GM23338 (cell line): Measurements from ENCODE around the gene COQ3. TPM values are rescaled to one million over a fixed set of nuclear protein-coding genes. Genes with fewer than 3 reads are reported as not detected.

Source experiments
- ATAC-seq: fragments of 200-7000 bp; cut with Tn5 transposase; 3 replicates; pipeline ENCODE4 v1.9.1; 2020
- DNase-seq: peaks from one replicate; pipeline ENCODE4 v3.0.0-alpha.2; 2015; ENCODE audit warnings: low spot score
- H2AFZ ChIP-seq: fragments of 200-600 bp; sonication (generic); 2 replicates; pipeline ENCODE4 v1.8.0; 2016; ENCODE audit warnings: antibody characterized with exemption, mild to moderate bottlenecking, moderate library complexity
- H3F3A ChIP-seq: fragments of 200-600 bp; sonication (generic); replicated peaks from 2 replicates; pipeline ENCODE4 v1.8.0; 2017; ENCODE audit warnings: antibody characterized with exemption, mixed run types, low read depth
- H3K27ac ChIP-seq: fragments of 200-600 bp; sonication (generic); 2 replicates; pipeline ENCODE4 v1.6.1; 2016; ENCODE audit warnings: low read depth
- H3K27me3 ChIP-seq: fragments of 200-600 bp; sonication (generic); 2 replicates; pipeline ENCODE4 v1.8.0; 2016; ENCODE audit warnings: mild to moderate bottlenecking, mixed run types, moderate library complexity; ENCODE audit not compliant: insufficient read depth
- H3K36me3 ChIP-seq: fragments of 200-600 bp; sonication (generic); 2 replicates; pipeline ENCODE4 v1.8.0; 2016; ENCODE audit warnings: mild to moderate bottlenecking; ENCODE audit not compliant: insufficient read depth
- H3K4me1 ChIP-seq: fragments of 200-600 bp; sonication (generic); 2 replicates; pipeline ENCODE4 v1.8.0; 2016; ENCODE audit warnings: mild to moderate bottlenecking, moderate library complexity; ENCODE audit not compliant: insufficient read depth
- H3K4me2 ChIP-seq: fragments of 200-600 bp; sonication (generic); 2 replicates; pipeline ENCODE4 v1.7.1; 2017; ENCODE audit warnings: mixed run types
- H3K4me3 ChIP-seq: fragments of 200-600 bp; sonication (generic); 2 replicates; pipeline ENCODE4 v1.6.1; 2016; ENCODE audit warnings: mixed run types
- H3K79me2 ChIP-seq: fragments of 200-600 bp; sonication (generic); replicated peaks from 2 replicates; pipeline ENCODE4 v1.8.0; 2017; ENCODE audit warnings: mild to moderate bottlenecking; ENCODE audit not compliant: insufficient read depth
- H3K9me2 ChIP-seq: fragments of 200-600 bp; sonication (generic); 2 replicates; pipeline ENCODE4 v1.8.0; 2017; ENCODE audit not compliant: insufficient read depth
- H4K20me1 ChIP-seq: fragments of 200-600 bp; sonication (generic); replicated peaks from 2 replicates; pipeline ENCODE4 v1.8.0; 2017; ENCODE audit warnings: mild to moderate bottlenecking; ENCODE audit not compliant: insufficient read depth
- H3K27ac Mint-ChIP-seq: 2 replicates; pipeline ENCODE4 v1.8.0; 2020; ENCODE audit warnings: inconsistent platforms, mild to moderate bottlenecking, moderate library complexity, mixed read lengths
- H3K27me3 Mint-ChIP-seq: 3 replicates; pipeline ENCODE4 v1.8.0; 2022; ENCODE audit warnings: low read depth, mild to moderate bottlenecking, moderate library complexity, mixed read lengths, inconsistent platforms; ENCODE audit not compliant: insufficient read depth, poor library complexity
- H3K36me3 Mint-ChIP-seq: 3 replicates; pipeline ENCODE4 v1.8.0; 2021; ENCODE audit warnings: low read depth, mild to moderate bottlenecking, inconsistent platforms, moderate library complexity, mixed read lengths
- H3K4me1 Mint-ChIP-seq: 3 replicates; pipeline ENCODE4 v1.8.0; 2020; ENCODE audit warnings: mild to moderate bottlenecking, inconsistent platforms, mixed read lengths
- H3K4me3 Mint-ChIP-seq: 3 replicates; pipeline ENCODE4 v1.8.0; 2021; ENCODE audit warnings: moderate library complexity, mild to moderate bottlenecking, inconsistent platforms, mixed read lengths
- H3K9me3 Mint-ChIP-seq: 3 replicates; pipeline ENCODE4 v1.8.0; 2020; ENCODE audit warnings: moderate library complexity, mild to moderate bottlenecking, inconsistent platforms, mixed read lengths
- CREB1 ChIP-seq: fragments of 250-450 bp; sonication (Bioruptor Pico); IDR thresholded peaks from 2 replicates; pipeline ENCODE4 v1.5.0; 2020; ENCODE audit warnings: low read depth, mild to moderate bottlenecking, moderate library complexity
- ETS1 ChIP-seq: IDR thresholded peaks from 2 replicates; pipeline ENCODE4 v1.6.1; 2016; ENCODE audit warnings: antibody characterized with exemption
- EZH2 ChIP-seq: fragments of 200-600 bp; sonication (generic); IDR thresholded peaks from one replicate; pipeline ENCODE4 v1.8.0; 2017; ENCODE audit warnings: antibody characterized with exemption, mild to moderate bottlenecking, low read depth; ENCODE audit not compliant: unreplicated experiment
- EZH2phosphoT487 ChIP-seq: fragments of 200-600 bp; sonication (generic); IDR thresholded peaks from one replicate; pipeline ENCODE4 v1.8.1; 2018; ENCODE audit warnings: antibody characterized with exemption; ENCODE audit not compliant: unreplicated experiment
- JUNB ChIP-seq: IDR thresholded peaks from one replicate; pipeline ENCODE4 v1.6.1; 2016; ENCODE audit warnings: antibody characterized with exemption; ENCODE audit not compliant: unreplicated experiment
- NANOG ChIP-seq: IDR thresholded peaks from 2 replicates; pipeline ENCODE4 v1.6.1; 2016; ENCODE audit warnings: antibody characterized with exemption, borderline replicate concordance
- POLR2AphosphoS5 ChIP-seq: IDR thresholded peaks from 2 replicates; pipeline ENCODE4 v1.6.1; 2016; ENCODE audit warnings: antibody characterized with exemption, low read depth
- STAT1 ChIP-seq: IDR thresholded peaks from one replicate; pipeline ENCODE4 v1.6.1; 2016; ENCODE audit warnings: antibody characterized with exemption; ENCODE audit not compliant: unreplicated experiment
- ZNF114 ChIP-seq: fragments of 250-450 bp; sonication (Bioruptor Pico); IDR thresholded peaks from 2 replicates; pipeline ENCODE4 v1.5.0; 2020; ENCODE audit warnings: mild to moderate bottlenecking, moderate library complexity
- ZNF462 ChIP-seq: fragments of 250-450 bp; sonication (Bioruptor Pico); IDR thresholded peaks from 2 replicates; pipeline ENCODE4 v1.5.0; 2020; ENCODE audit warnings: mild to moderate bottlenecking, moderate library complexity
- polyA plus RNA-seq: library from polyadenylated mRNA; unstranded; fragments of >200 nt; fragmentation: Nextera tagmentation; extraction: Ambion mirVana; gene quantifications from 2 replicates; pipeline ENCODE4 v1.2.1, GENCODE V29; 2016
- total RNA-seq: library from RNA; depleted of rRNA; stranded (reverse); fragments of >200 nt; shearing (Covaris generic); gene quantifications from 2 replicates; pipeline ENCODE4 v1.2.3, GENCODE V29; 2014

COQ3 gene
- total and polyA plus RNA-seq, 2 experiments from 2014 or later, result 11.8 to 22.5 TPM

- no peak for TF ChIP-seq ZNF462 (CRISPR knock-in tag)
These were observed 18.1 kb upstream of the COQ3 start (continued) for GRCh38 chr6:99412065-99412464.

- H3F3A ChIP-seq, result no peaks in the 10 kb centered on the region
- H3K4me2 ChIP-seq, result no peak overlapping the region
- ATAC-seq (no peak), DNase-seq (no peak)
- no peaks in the 10 kb centered on the region for H3K9me2 ChIP-seq
- no peak overlapping the region for H3K27ac ChIP-seq
- no peak overlapping the region for H3K4me3 ChIP-seq
- TF ChIP-seq EZH2, result no peak
- no peak for TF ChIP-seq ZNF114 (CRISPR knock-in tag)
- no peak for TF ChIP-seq NANOG
- no peak for TF ChIP-seq POLR2AphosphoS5
- no peak for TF ChIP-seq JUNB
- no peak for TF ChIP-seq EZH2phosphoT487
- TF ChIP-seq CREB1 (CRISPR knock-in tag), result no peak
- no peak for TF ChIP-seq STAT1
- TF ChIP-seq ETS1, result no peak
- H4K20me1 ChIP-seq, result peaks cover 16% of the 10 kb centered on the region
- no peaks in the 10 kb centered on the region for H3K9me3 Mint-ChIP-seq
- no peak overlapping the region for H3K4me3 Mint-ChIP-seq
- H3K27me3 Mint-ChIP-seq, result peaks cover 2% of the 10 kb centered on the region
- H3K4me1 Mint-ChIP-seq, result no peaks in the 10 kb centered on the region
- H3K27me3 ChIP-seq, result no peaks in the 10 kb centered on the region
- peaks cover 47% of the 10 kb centered on the region for H3K79me2 ChIP-seq
- no peak overlapping the region for H3K27ac Mint-ChIP-seq
- peaks cover 44% of the 10 kb centered on the region for H3K36me3 ChIP-seq
- H3K36me3 Mint-ChIP-seq, result peaks cover 82% of the 10 kb centered on the region
- H2AFZ ChIP-seq, result no peak overlapping the region
- no peaks in the 10 kb centered on the region for H3K4me1 ChIP-seq
These were observed 15.7 kb upstream of the COQ3 start for GRCh38 chr6:99409672-99410071.
